HEK293T (cell line): ENCODE data around the gene PRIM2.
"Not testable (repeated sequence)": the region's sequence is repeated elsewhere in the genome, so short reads cannot be mapped to it uniquely, and the experiment has no call there.

ENCODE experiments used
- ARNT ChIP-seq: fragments of 450-650 bp; IDR thresholded peaks from 2 replicates; pipeline ENCODE4 v1.6.1; 2017; ENCODE audit warnings: mild to moderate bottlenecking
- SP1 ChIP-seq: fragments of 450-650 bp; IDR thresholded peaks from 2 replicates; pipeline ENCODE4 v1.6.1; 2017

DNA sequence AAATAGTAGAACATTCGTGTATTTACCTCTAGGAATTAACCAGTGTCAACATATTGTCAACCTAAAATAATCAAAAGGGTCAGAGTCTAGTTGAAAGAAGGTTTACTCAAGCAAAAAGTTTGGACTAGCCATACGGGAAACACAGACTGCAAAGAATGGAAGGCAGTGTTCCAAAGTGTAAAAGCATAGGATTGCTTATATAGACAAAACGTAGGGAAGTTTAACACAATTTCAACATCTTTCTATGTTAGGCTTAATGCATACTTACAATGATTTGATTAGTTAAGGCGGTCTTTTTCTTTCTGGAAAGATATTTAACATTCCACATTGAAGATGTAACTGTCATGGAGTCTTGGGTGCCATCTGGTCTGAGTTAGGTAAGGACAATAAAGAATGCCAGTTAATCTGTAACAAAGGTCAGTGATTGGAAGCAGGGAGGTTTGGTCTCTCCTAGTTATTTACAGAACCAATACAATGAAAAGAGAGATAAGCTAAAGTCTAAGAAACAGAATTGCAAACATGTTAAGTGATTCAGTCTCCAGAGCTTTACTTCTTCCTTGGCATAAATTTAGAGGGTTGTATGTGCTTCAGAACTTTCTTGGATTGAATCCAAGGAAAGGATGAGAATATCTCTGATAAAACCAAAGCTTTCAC, 183.1 kb downstream of the PRIM2 start:
- TF ChIP-seq SP1, ARNT: not testable (repeated sequence)
